Left cardiac atrium (tissue), 4 donors: ENCODE results near the gene CD8B2. TPM values are rescaled to one million over a fixed set of nuclear protein-coding genes. Genes with fewer than 3 reads are reported as not detected.
A peak's percentile ranks its signal among the peaks of the same experiment; 100 is the strongest.
"Not testable (repeated sequence)": the region's sequence is repeated elsewhere in the genome, so short reads cannot be mapped to it uniquely, and the experiment has no call there.

Experiments used
- ATAC-seq, 2 donors: fragments of 200-7000 bp; cut with Tn5 transposase; one replicate each; pipeline ENCODE4 v1.9.1; 2020; ENCODE audit warnings: mild to moderate bottlenecking in 2 of 2, moderate library complexity in 2 of 2
- DNase-seq: peaks from one replicate; pipeline ENCODE4 v3.0.0-alpha.2; 2020
- intact Hi-C, 2 donors: fragments of 100-400 bp; cut with DNase I; formaldehyde crosslinking; loops; one replicate each; pipeline versions ENCODE4 v1.14.1 to v1.15.1; 2022 to 2023
- total RNA-seq, 2 donors: library from RNA; stranded (reverse); fragmentation: NEBNext Ultra II Directional; extraction: Animal tissue kit (Norgen Biotek cat#: 25700); gene quantifications; one replicate each; pipeline ENCODE4 v1.2.1, GENCODE V29; 2021
- donor health status: DM: no; HTN: yes; CAD: no.
- donor health status: DM: no; HTN: yes; CAD: no; lungs with severe emphysema.
- donor health status: DM: yes; HTN: yes; CAD: no.
- donor health status: Dilated cardiomyopathy.

CD8B2 gene
- total RNA-seq, 2 donors from 2014 or later: not detected

- intact Hi-C loops: loop anchor here in 1 of 2 donors (10.0 kb wide), 1 partner anchor 436 kb away; no protein-coding TSS in a partner anchor
- DNase-seq (no peak), ATAC-seq (no peak)
Measured at GRCh38 chr2:106540886-106541285, 53.7 kb downstream of the CD8B2 start.

- no peak for ATAC-seq
- intact Hi-C loops: loop anchor here in 1 of 2 donors (10.0 kb wide), 1 partner anchor 437 kb away; no protein-coding TSS in a partner anchor
Measured at GRCh38 chr2:106541333-106541732, 54.2 kb downstream of the CD8B2 start.

DNA sequence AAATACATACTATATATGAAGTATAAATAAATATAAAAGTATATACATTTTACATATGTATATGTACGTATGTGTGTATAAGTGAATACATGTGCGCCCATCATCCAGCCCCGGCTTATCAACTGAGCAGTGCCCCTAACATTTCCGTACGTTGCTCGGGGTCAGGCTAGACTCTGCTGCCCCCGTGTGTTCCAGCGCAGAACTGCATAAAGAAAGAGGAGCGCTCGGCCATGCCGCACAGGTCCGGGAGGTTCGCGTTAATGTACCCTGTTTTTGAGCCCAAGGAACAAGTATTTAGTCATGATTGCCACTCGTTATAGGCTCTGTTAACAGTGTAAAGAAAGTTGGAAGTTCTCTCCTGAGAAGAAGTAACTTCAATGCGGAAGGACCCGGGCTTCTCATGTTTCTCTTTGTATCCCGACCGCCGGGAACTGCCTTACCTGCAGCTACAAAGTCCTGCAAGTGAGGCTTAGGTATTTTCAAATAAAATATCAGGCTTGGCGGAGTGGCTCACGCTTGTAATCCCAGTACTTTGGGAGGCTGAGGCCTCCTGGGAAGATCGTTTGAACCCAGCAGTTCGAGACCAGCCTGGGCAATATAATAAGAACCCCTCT is 55.7 kb downstream of the CD8B2 start:
- peak; percentile 71 to 84 for ATAC-seq
- peak; percentile 71 for DNase-seq
- intact Hi-C loops: loop anchor here in 1 of 2 donors (10.0 kb wide), 1 partner anchor 438 kb away; no protein-coding TSS in a partner anchor

More at GRCh38 chr2:106541333-106541732, 54.2 kb downstream of the CD8B2 start:
- DNase-seq: no peak

GRCh38 chr2:106545007-106545406 is 57.8 kb downstream of the CD8B2 start:
- DNase-seq (no peak), ATAC-seq (no peak)
- intact Hi-C loops: loop anchor here in 1 of 2 donors (10.0 kb wide), 1 partner anchor 440 kb away; no protein-coding TSS in a partner anchor

DNA sequence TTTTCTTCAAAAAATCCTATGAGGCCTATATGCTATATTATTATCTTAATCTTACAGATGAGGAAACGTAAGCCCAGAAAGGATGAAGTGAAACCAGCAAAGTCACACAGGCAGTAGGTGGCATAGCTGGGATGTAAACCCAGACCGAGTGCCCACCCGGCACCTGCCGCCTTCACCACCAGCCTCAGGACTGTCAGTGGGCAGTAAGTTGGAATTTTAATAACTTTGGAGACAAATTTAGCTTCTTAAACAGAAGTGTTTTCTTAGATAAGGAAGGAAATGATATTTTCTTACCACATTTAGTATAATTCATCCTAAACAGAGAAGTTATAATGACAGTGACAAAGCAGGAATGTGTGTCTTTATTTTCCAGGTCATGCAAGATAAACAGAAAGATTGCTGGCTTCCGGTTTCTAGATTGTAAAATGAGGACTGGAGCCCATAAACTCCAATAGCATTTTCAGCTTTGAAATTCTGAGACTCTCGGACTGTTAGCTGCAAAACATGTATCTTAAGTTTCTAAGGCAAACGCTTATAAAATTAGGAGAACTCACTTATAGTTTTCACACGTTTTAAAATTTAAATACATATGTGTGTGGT is 59.3 kb downstream of the CD8B2 start:
- DNase-seq: no peak
- intact Hi-C loops: loop anchor here in 1 of 2 donors (10.0 kb wide), 1 partner anchor 442 kb away; no protein-coding TSS in a partner anchor
- ATAC-seq: no peak

- DNase-seq (no peak), ATAC-seq (peak in 1 of 2 donors; percentile 59)
- intact Hi-C loops: loop anchor here in 1 of 2 donors (10.0 kb wide), 1 partner anchor 443 kb away; no protein-coding TSS in a partner anchor
Measured at GRCh38 chr2:106547164-106547903, 60.2 kb downstream of the CD8B2 start.

GRCh38 chr2:106551417-106552130 is 64.4 kb downstream of the CD8B2 start:
- no peak for DNase-seq
- ATAC-seq: no peak
- intact Hi-C loops: no loop called here

GRCh38 chr2:106552921-106553320 is 65.8 kb downstream of the CD8B2 start:
- DNase-seq (no peak), ATAC-seq (no peak)
- intact Hi-C loops: no loop called here

DNA sequence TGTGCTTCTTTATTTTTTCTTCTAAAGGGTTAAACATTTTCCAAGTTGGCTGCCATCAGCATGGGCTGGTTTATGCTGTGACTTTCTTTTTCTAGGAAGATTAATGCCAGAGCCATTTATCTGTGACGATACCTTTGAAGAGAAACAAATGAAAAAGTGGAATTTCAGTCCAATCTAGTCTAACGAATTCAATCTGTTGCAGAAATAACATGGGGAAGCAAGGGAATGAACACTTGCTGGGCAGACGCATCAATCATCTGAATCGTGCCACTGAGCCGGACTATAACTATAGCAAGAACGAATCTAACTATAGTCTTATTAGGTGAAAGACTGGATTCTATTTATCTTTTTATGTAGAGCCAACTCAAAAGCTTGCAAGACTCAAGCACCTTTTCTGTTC is 66.2 kb downstream of the CD8B2 start:
- no peak for ATAC-seq
- intact Hi-C loops: no loop called here
- DNase-seq: no peak

DNA sequence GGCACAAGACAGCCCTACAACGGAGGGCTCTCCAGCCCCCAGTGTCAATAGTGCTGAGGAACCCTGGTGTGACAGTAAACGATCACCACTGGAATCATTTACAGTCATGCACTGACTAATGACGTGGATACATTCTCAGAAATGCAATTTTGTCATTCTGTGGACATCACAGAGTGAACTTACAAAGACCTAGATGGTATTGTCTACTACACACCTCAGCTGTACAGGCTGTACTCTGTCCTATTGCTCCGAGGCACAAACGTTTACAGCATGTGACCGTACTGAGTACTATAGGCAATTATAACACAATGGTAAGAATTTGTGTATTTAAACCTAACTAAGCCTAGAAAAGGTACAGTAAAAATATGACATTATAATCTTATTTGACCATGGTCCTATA is 67.2 kb downstream of the CD8B2 start:
- ATAC-seq (no peak), DNase-seq (no peak)
- intact Hi-C loops: no loop called here

GRCh38 chr2:106555053-106555452 is 67.9 kb downstream of the CD8B2 start:
- DNase-seq (no peak), ATAC-seq (no peak)
- intact Hi-C loops: no loop called here

- intact Hi-C loops, DNase-seq, ATAC-seq: not testable (repeated sequence)
Measured at GRCh38 chr2:106559786-106560185, 72.6 kb downstream of the CD8B2 start.

DNA sequence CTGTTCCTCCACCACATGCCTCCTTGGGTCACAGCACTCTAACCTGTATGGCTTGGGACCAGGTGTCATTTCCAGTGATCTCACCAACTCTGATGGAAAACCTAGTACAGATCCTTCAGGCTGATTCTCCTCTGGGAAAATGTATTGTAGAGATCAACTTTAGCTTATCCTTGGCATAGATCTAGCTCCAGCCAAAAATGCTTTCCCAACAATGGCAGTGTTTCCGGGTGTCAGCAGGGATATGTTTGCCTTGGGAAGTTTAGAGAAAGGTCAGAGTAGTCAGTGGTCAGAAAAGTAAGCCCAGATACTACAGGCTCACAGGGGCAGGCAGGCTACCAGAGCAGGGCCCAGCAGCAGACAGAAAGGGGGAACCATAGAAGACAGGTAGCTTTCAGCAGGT is 73.6 kb downstream of the CD8B2 start:
- no peak for DNase-seq
- intact Hi-C loops: no loop called here
- ATAC-seq: no peak

- intact Hi-C loops: no loop called here
- ATAC-seq: peak; percentile 86 to 87
- DNase-seq: peak; percentile 49
Measured at GRCh38 chr2:106561356-106561755, 74.2 kb downstream of the CD8B2 start.

- intact Hi-C loops: no loop called here
- DNase-seq: no peak
- peak; percentile 72 to 82 for ATAC-seq
Measured at GRCh38 chr2:106561803-106562202, 74.6 kb downstream of the CD8B2 start.

- DNase-seq: no peak
- intact Hi-C loops: no loop called here
- ATAC-seq: peak; percentile 25 to 29
Measured at GRCh38 chr2:106562268-106563186, 75.4 kb downstream of the CD8B2 start.

DNA sequence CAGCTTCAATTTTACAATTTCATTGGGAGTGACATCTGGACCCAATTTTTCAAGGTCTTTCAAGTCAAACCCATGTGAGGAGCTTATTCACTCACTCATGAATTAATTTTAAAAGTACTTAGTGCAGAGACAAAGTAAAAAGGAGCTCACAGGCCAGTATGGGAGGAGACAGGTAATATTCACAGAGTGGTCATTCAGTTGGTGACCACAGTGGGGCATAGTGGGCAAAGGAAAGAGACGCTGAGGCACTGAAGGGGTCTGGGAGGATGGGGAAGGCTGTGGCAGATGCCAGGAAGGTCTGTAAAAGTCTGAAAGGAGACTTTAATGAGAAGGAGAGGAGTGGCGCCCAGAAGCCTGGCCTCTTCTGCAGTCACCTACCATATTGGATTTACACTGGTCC is 76.0 kb downstream of the CD8B2 start:
- DNase-seq (no peak), ATAC-seq (no peak)
- intact Hi-C loops: no loop called here

- no peak for DNase-seq
- ATAC-seq: no peak
- intact Hi-C loops: no loop called here
Measured at GRCh38 chr2:106565599-106565998, 78.4 kb downstream of the CD8B2 start.
